K562 (cell line): ENCODE data around the gene TMF1. TPM values are rescaled to one million over a fixed set of nuclear protein-coding genes. Genes with fewer than 3 reads are reported as not detected.

Experiments used
- FOSL1 ChIP-seq: fragments of 200-800 bp; sonication (Bioruptor generic); conservative IDR thresholded peaks from 2 replicates; pipeline ENCODE4 v1.6.1; 2016; ENCODE audit warnings: missing genetic modification characterization, missing compliant biosample characterization
- KAT7 ChIP-seq: sonication (generic); formaldehyde crosslinking; IDR thresholded peaks from 2 replicates; pipeline ENCODE4 v1.8.0; 2022; ENCODE audit warnings: missing genetic modification reagents, mild to moderate bottlenecking, borderline replicate concordance
- KDM2B ChIP-seq: fragments of 250-450 bp; sonication (Bioruptor Pico); IDR thresholded peaks from 2 replicates; pipeline ENCODE4 v1.8.0; 2021; ENCODE audit warnings: mild to moderate bottlenecking, moderate library complexity
- SIX5 ChIP-seq, 2 experiments: IDR thresholded peaks; 2 replicates each; pipeline ENCODE4 v1.6.1; 2011; ENCODE audit warnings: low read length in 2 of 2, borderline replicate concordance in 1 of 2, low read depth in 1 of 2, mild to moderate bottlenecking in 1 of 2, moderate library complexity in 1 of 2; ENCODE audit not compliant: insufficient read depth in 1 of 2
- SMARCE1 ChIP-seq: fragments of 450-650 bp; IDR thresholded peaks from 2 replicates; pipeline ENCODE4 v1.7.1; 2016; ENCODE audit warnings: mild to moderate bottlenecking
- STAT5A ChIP-seq: IDR thresholded peaks from 2 replicates; pipeline ENCODE4 v1.6.1; 2012; ENCODE audit warnings: low read length, inconsistent platforms, borderline replicate concordance
- THRAP3 ChIP-seq: fragments of 450-650 bp; IDR thresholded peaks from 2 replicates; pipeline ENCODE4 v1.6.1; 2016; ENCODE audit warnings: mild to moderate bottlenecking, inconsistent platforms, borderline replicate concordance
- ZC3H11A ChIP-seq: IDR thresholded peaks from 2 replicates; pipeline ENCODE4 v1.6.1; 2012; ENCODE audit warnings: low read depth, low read length, improper control_type of control experiment
- ZEB2 ChIP-seq: fragments of 450-650 bp; IDR thresholded peaks from 2 replicates; pipeline ENCODE4 v1.6.1; 2016
- ZNF217 ChIP-seq: sonication (generic); formaldehyde crosslinking; IDR thresholded peaks from 2 replicates; pipeline ENCODE4 v1.8.0; 2022; ENCODE audit warnings: mild to moderate bottlenecking, missing genetic modification reagents
- polyA plus RNA-seq, 8 experiments: library from polyadenylated mRNA; depleted of rRNA in 4 of 8; stranded (reverse) in 5 of 8; unstranded in 3 of 8; fragments of >200 nt; fragmentation: Nextera tagmentation in 2 of 8; fragmentation: Illumina TruSeq in 1 of 8; extraction: Ambion mirVana in 2 of 8; extraction: Trizol in 1 of 8; gene quantifications; 2 replicates each; pipeline versions ENCODE4 v1.2.1 to v1.2.3, GENCODE V29; 2011 to 2014; ENCODE audit warnings: inconsistent platforms in 1 of 8, missing spikeins in 1 of 8
- total RNA-seq, 7 experiments: library from RNA; depleted of rRNA in 6 of 7; stranded (reverse); fragments of >200 nt in 6 of 7; fragmentation: Illumina TruSeq in 2 of 7; extraction: Trizol in 2 of 7; gene quantifications; 2 replicates each; pipeline versions ENCODE4 v1.2.1 to v1.2.3, GENCODE V29; 2011 to 2021; ENCODE audit warnings: low replicate concordance in 1 of 7
- TF ChIP-seq, protein P1 (sequence below): fragments of 250-450 bp; sonication (Bioruptor Pico); IDR thresholded peaks from 2 replicates; pipeline ENCODE4 v1.4.0; 2020; ENCODE audit warnings: mild to moderate bottlenecking, moderate library complexity
- TF ChIP-seq, protein P2 (sequence below): fragments of 250-450 bp; sonication (Bioruptor Pico); IDR thresholded peaks from 2 replicates; pipeline ENCODE4 v1.8.0; 2021; ENCODE audit warnings: moderate library complexity, mild to moderate bottlenecking, inconsistent platforms
- TF ChIP-seq, protein P3 (sequence below): sonication (generic); formaldehyde crosslinking; IDR thresholded peaks from 2 replicates; pipeline ENCODE4 v1.8.0; 2022; ENCODE audit warnings: mild to moderate bottlenecking, missing genetic modification reagents
- TF ChIP-seq, protein P4 (sequence below): sonication (generic); formaldehyde crosslinking; IDR thresholded peaks from 2 replicates; pipeline ENCODE4 v1.9.0; 2022; ENCODE audit warnings: mild to moderate bottlenecking, missing genetic modification reagents
- TF ChIP-seq, protein P5 (sequence below): sonication (generic); formaldehyde crosslinking; IDR thresholded peaks from 2 replicates; pipeline ENCODE4 v1.5.0; 2020; ENCODE audit warnings: missing genetic modification reagents
- TF ChIP-seq, protein P6 (sequence below): fragments of 450-650 bp; IDR thresholded peaks from 2 replicates; pipeline ENCODE4 v1.6.1; 2014; ENCODE audit warnings: low read depth, mild to moderate bottlenecking, moderate library complexity, borderline replicate concordance

TMF1 gene
- total and polyA plus RNA-seq, 9 of the 15 experiments (the other 6 are each of a cell fraction or from before 2014, with no cell fraction given) = 3.1 to 13.9 (median 10.3) TPM

DNA sequence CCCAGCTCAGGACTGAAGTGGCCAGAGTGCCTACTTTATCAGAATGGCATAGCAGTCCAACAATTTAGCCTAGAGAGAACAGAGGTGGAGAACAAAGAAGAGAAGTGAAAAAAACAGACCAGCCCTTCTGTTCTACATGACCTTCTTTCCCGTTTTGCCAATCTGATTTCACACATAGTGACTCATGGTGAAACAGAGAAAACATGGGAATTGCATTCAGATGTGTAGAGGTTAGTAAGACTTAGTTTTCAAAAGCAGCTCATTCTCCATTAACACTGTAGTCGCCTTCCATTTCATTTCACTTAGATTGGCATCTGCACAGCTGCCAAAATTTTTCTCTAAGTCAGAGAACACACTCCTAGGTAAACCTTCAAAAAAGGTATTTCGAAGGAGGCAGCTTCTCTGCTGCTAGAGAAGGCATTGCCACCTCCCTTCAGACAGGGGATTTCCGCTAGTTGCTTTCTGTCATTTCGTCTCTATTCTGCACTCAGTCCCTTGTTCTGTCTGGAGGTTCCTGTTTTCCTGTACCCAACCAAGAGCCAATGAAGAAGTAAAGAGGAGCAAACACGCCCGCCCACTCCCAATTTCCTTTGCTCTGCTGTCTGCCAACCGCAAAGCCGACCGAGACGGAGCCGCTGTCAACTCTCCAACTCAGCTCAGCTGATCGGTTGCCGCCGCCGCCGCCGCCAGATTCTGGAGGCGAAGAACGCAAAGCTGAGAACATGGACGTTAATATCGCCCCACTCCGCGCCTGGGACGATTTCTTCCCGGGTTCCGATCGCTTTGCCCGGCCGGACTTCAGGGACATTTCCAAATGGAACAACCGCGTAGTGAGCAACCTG lies 32.4 kb upstream of the TMF1 start, which contains the start of gene ARL6IP5 (continued):
- TF ChIP-seq, protein P1, sequence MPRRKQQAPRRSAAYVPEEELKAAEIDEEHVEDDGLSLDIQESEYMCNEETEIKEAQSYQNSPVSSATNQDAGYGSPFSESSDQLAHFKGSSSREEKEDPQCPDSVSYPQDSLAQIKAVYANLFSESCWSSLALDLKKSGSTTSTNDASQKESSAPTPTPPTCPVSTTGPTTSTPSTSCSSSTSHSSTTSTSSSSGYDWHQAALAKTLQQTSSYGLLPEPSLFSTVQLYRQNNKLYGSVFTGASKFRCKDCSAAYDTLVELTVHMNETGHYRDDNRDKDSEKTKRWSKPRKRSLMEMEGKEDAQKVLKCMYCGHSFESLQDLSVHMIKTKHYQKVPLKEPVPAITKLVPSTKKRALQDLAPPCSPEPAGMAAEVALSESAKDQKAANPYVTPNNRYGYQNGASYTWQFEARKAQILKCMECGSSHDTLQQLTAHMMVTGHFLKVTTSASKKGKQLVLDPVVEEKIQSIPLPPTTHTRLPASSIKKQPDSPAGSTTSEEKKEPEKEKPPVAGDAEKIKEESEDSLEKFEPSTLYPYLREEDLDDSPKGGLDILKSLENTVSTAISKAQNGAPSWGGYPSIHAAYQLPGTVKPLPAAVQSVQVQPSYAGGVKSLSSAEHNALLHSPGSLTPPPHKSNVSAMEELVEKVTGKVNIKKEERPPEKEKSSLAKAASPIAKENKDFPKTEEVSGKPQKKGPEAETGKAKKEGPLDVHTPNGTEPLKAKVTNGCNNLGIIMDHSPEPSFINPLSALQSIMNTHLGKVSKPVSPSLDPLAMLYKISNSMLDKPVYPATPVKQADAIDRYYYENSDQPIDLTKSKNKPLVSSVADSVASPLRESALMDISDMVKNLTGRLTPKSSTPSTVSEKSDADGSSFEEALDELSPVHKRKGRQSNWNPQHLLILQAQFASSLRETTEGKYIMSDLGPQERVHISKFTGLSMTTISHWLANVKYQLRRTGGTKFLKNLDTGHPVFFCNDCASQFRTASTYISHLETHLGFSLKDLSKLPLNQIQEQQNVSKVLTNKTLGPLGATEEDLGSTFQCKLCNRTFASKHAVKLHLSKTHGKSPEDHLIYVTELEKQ (CRISPR knock-in tag) = no peak
- TF ChIP-seq KAT7 (CRISPR knock-in tag) (0 out of 2 replicates have a peak, but pooled peaks have one; percentile 54), STAT5A (no peak), KDM2B (no peak), THRAP3 (no peak), SIX5 (IDR thresholded peaks at IDR 0.05; ENCODE audit: borderline replicate concordance in 1 of 2, insufficient read depth in 1 of 2, low read depth in 1 of 2, low read length in 2 of 2) (no peak), ZC3H11A (no peak), SMARCE1 (peak; percentile 37; the same call in 1 of the 2 replicates), ZNF217 (no peak), ZEB2 (no peak), FOSL1 (tag) (peak; percentile 85)
- TF ChIP-seq, protein P2, sequence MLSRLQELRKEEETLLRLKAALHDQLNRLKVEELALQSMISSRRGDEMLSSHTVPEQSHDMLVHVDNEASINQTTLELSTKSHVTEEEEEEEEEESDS = no peak
- TF ChIP-seq, protein P3, sequence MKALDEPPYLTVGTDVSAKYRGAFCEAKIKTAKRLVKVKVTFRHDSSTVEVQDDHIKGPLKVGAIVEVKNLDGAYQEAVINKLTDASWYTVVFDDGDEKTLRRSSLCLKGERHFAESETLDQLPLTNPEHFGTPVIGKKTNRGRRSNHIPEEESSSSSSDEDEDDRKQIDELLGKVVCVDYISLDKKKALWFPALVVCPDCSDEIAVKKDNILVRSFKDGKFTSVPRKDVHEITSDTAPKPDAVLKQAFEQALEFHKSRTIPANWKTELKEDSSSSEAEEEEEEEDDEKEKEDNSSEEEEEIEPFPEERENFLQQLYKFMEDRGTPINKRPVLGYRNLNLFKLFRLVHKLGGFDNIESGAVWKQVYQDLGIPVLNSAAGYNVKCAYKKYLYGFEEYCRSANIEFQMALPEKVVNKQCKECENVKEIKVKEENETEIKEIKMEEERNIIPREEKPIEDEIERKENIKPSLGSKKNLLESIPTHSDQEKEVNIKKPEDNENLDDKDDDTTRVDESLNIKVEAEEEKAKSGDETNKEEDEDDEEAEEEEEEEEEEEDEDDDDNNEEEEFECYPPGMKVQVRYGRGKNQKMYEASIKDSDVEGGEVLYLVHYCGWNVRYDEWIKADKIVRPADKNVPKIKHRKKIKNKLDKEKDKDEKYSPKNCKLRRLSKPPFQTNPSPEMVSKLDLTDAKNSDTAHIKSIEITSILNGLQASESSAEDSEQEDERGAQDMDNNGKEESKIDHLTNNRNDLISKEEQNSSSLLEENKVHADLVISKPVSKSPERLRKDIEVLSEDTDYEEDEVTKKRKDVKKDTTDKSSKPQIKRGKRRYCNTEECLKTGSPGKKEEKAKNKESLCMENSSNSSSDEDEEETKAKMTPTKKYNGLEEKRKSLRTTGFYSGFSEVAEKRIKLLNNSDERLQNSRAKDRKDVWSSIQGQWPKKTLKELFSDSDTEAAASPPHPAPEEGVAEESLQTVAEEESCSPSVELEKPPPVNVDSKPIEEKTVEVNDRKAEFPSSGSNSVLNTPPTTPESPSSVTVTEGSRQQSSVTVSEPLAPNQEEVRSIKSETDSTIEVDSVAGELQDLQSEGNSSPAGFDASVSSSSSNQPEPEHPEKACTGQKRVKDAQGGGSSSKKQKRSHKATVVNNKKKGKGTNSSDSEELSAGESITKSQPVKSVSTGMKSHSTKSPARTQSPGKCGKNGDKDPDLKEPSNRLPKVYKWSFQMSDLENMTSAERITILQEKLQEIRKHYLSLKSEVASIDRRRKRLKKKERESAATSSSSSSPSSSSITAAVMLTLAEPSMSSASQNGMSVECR (CRISPR knock-in tag) = peak; percentile 96
- TF ChIP-seq, protein P4, sequence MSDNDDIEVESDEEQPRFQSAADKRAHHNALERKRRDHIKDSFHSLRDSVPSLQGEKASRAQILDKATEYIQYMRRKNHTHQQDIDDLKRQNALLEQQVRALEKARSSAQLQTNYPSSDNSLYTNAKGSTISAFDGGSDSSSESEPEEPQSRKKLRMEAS (CRISPR knock-in tag) = peak; percentile 43; the same call in 1 of the 2 replicates
- TF ChIP-seq, protein P5, sequence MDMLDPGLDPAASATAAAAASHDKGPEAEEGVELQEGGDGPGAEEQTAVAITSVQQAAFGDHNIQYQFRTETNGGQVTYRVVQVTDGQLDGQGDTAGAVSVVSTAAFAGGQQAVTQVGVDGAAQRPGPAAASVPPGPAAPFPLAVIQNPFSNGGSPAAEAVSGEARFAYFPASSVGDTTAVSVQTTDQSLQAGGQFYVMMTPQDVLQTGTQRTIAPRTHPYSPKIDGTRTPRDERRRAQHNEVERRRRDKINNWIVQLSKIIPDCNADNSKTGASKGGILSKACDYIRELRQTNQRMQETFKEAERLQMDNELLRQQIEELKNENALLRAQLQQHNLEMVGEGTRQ (CRISPR knock-in tag) = no peak
- TF ChIP-seq, protein P6, sequence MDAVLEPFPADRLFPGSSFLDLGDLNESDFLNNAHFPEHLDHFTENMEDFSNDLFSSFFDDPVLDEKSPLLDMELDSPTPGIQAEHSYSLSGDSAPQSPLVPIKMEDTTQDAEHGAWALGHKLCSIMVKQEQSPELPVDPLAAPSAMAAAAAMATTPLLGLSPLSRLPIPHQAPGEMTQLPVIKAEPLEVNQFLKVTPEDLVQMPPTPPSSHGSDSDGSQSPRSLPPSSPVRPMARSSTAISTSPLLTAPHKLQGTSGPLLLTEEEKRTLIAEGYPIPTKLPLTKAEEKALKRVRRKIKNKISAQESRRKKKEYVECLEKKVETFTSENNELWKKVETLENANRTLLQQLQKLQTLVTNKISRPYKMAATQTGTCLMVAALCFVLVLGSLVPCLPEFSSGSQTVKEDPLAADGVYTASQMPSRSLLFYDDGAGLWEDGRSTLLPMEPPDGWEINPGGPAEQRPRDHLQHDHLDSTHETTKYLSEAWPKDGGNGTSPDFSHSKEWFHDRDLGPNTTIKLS = no peak
